GM12878 (cell line): ENCODE data around the gene ANTKMT. TPM values are rescaled to one million over a fixed set of nuclear protein-coding genes. Genes with fewer than 3 reads are reported as not detected.

ENCODE experiments used
- ATAC-seq: fragments of 200-7000 bp; cut with Tn5 transposase; 3 replicates; pipeline ENCODE4 v1.9.1; 2020; ENCODE audit warnings: mild to moderate bottlenecking, moderate library complexity
- BruUV-seq: library from RNA; stranded (reverse); fragments of 400-500 nt; replicated peaks from 2 replicates; lab custom pipeline; 2021; lab: Mats Ljungman, UMichigan
- CTCF ChIA-PET: fragments of 300-600 bp; sonication (Branson Sonifier 250); formaldehyde crosslinking; extraction: SDS; loops from one replicate; lab custom pipeline; 2021; ENCODE audit warnings: inconsistent platforms; lab: Yijun Ruan, JAX
- POLR2A ChIA-PET: fragments of 350-600 bp; formaldehyde crosslinking; extraction: SDS; loops from one replicate; lab custom pipeline; 2021; ENCODE audit warnings: inconsistent platforms; lab: Charles Lee
- RAD21 ChIA-PET: fragments of 300-600 bp; sonication (Branson Sonifier 250); formaldehyde crosslinking; loops from one replicate; lab custom pipeline; 2023; ENCODE audit warnings: antibody characterized with exemption; ENCODE audit not compliant: unreplicated experiment; lab: Charles Lee
- SMC1A ChIA-PET: fragments of 300-600 bp; sonication (Branson Sonifier 250); formaldehyde crosslinking; loops from one replicate; lab custom pipeline; 2023; ENCODE audit not compliant: unreplicated experiment, uncharacterized antibody; lab: Charles Lee
- DNase-seq: peaks from one replicate; pipeline ENCODE4 v3.0.0-alpha.2; 2011; ENCODE audit warnings: low read depth, low spot score
- FAIRE-seq: peaks from 3 replicates; lab custom pipeline; 2011; peaks lifted over from hg19 to GRCh38; lab: Jason Lieb, UNC
- H2AFZ ChIP-seq: 2 replicates; pipeline ENCODE4 v1.6.0; 2011; ENCODE audit warnings: low read depth, low read length, control low read depth; ENCODE audit not compliant: control insufficient read depth
- H3K27ac ChIP-seq: 2 replicates; pipeline ENCODE4 v1.5.1; 2011; ENCODE audit warnings: control low read depth; ENCODE audit not compliant: control insufficient read depth, insufficient read depth
- H3K27me3 ChIP-seq, 2 experiments: replicated peaks in 1 of 2; 2 replicates each; pipeline versions ENCODE4 v1.6.0 to v1.6.1; 2011; ENCODE audit warnings: low read length in 1 of 2; ENCODE audit not compliant: control insufficient read depth in 2 of 2, insufficient read depth in 2 of 2
- H3K36me3 ChIP-seq, 2 experiments: 2 replicates each; pipeline ENCODE4 v1.5.1; 2011; ENCODE audit warnings: low read length in 1 of 2; ENCODE audit not compliant: control insufficient read depth in 2 of 2, insufficient read depth in 2 of 2
- H3K4me1 ChIP-seq: 2 replicates; pipeline ENCODE4 v1.6.1; 2011; ENCODE audit warnings: mild to moderate bottlenecking, low read length, moderate library complexity, mixed read lengths; ENCODE audit not compliant: control insufficient read depth, insufficient read depth
- H3K4me2 ChIP-seq: 2 replicates; pipeline ENCODE4 v1.6.0; 2011; ENCODE audit warnings: control low read depth; ENCODE audit not compliant: control insufficient read depth, insufficient read depth
- H3K4me3 ChIP-seq: fragments of 200-600 bp; sonication (generic); 2 replicates; pipeline ENCODE4 v1.5.1; 2016
- H3K79me2 ChIP-seq: 2 replicates; pipeline ENCODE4 v1.6.0; 2011; ENCODE audit warnings: low read length; ENCODE audit not compliant: control insufficient read depth, insufficient read depth
- H3K9ac ChIP-seq: 2 replicates; pipeline ENCODE4 v1.8.0; 2011; ENCODE audit warnings: low read length, control low read depth, mixed read lengths; ENCODE audit not compliant: control insufficient read depth, insufficient read depth
- H3K9me3 ChIP-seq: replicated peaks from 3 replicates; pipeline ENCODE4 v1.5.1; 2011; ENCODE audit warnings: mild to moderate bottlenecking, low read length; ENCODE audit not compliant: control insufficient read depth, insufficient read depth
- H4K20me1 ChIP-seq: 2 replicates; pipeline ENCODE4 v1.6.0; 2011; ENCODE audit not compliant: control insufficient read depth, insufficient read depth
- MXI1 ChIP-seq: fragments of 150-350 bp; IDR thresholded peaks from 2 replicates; pipeline ENCODE4 v1.6.1; 2011; ENCODE audit warnings: low read depth, mild to moderate bottlenecking, inconsistent platforms, low read length, improper control_type of control experiment
- WGBS: methylation state at CpG from one replicate; pipeline ENCODE4 v1.1.6; 2016; ENCODE audit warnings: low lambda C conversion rate; ENCODE audit not compliant: insufficient replicate concordance, insufficient coverage; ENCODE audit errors: missing lambda C conversion rate; 5-methylcytosine and 5-hydroxymethylcytosine counted together
- in situ Hi-C: fragments of 300-500 bp; cut with MboI; formaldehyde crosslinking; loops from 9 replicates; pipeline ENCODE4 v1.14.3; 2018; ENCODE audit warnings: mixed read lengths
- intact Hi-C: fragments of 100-400 bp; cut with micrococcal nuclease; formaldehyde crosslinking; loops from one replicate; pipeline ENCODE4 v1.14.2; 2022; ENCODE audit not compliant: unreplicated experiment
- polyA plus RNA-seq, 11 experiments: library from polyadenylated mRNA; depleted of rRNA in 4 of 11; unstranded in 6 of 11; stranded (reverse) in 5 of 11; fragments of >200 nt; fragmentation: Nextera tagmentation in 4 of 11; fragmentation: Illumina TruSeq in 1 of 11; extraction: Ambion mirVana in 4 of 11; extraction: Trizol in 1 of 11; gene quantifications; 1 replicate in 1 of 11; 2 replicates in 10 of 11; pipeline versions ENCODE4 v1.2.1 to v1.2.3, GENCODE V29; 2011 to 2016; ENCODE audit warnings: inconsistent platforms in 2 of 11, missing spikeins in 2 of 11, low read depth in 1 of 11
- total RNA-seq, 4 experiments: library from RNA; depleted of rRNA in 3 of 4; stranded (reverse); fragments of >200 nt in 3 of 4; fragmentation: Illumina TruSeq in 1 of 4; extraction: Trizol in 1 of 4; gene quantifications; 2 replicates each; pipeline versions ENCODE4 v1.2.1 to v1.2.3, GENCODE V29; 2013 to 2021
- TF ChIP-seq, protein P1 (sequence below): fragments of 450-650 bp; IDR thresholded peaks from 2 replicates; pipeline ENCODE4 v1.6.1; 2014; ENCODE audit warnings: mild to moderate bottlenecking

Gene ANTKMT
- total and polyA plus RNA-seq, 10 of the 15 experiments (the other 5 are each of a cell fraction or from before 2014, with no cell fraction given), result 0.58 to 60.5 (median 25.8) TPM

DNA sequence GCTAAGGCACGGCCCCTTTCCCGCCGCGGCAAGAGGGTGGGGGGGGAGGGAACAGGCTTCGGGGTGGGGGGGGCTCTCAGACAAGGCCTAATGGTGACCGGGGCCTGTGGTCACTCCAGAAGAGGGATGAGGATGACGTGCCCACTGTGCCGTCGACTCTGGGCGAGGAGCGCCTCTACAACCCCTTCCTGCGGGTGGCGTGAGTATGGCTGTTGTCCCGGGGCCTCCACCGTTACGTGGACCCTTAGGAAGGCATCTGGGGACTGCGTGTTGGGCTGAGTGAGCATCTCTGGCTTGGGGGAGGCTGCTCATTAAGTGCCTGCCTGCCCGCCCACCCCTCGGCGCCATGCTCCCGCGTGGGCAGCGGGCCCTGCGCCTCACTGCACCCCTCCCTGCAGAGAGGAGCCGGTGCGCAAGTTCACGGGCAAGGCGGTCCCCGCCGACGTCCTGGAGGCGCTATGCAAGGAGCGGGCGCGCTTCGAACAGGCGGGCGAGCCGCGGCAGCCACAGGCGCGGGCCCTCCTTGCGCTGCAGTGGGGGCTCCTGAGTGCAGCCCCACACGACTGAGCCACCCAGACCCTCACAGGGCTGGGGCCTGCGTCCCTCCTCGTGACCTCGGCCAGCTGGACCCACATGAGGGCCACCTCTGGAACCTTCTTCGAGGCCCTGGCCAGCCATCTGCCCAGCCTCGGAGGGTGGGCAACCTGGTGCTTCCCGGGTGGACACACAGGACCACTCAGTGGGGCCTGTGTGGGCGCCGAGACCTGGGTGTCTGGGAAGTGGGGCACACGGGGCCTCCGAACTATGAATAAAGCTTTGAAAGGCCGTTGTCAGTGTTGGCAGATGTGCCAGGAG, 8.2 kb downstream of the ANTKMT start:
- Histone ChIP-seq H3K4me1 (peaks cover 11% of the 10 kb centered on the region), H3K36me3 (peaks cover 2 to 3% of the 10 kb centered on the region in 2 experiments; a peak in 3 of 4 replicates), H3K4me2 (peak overlapping the region; percentile 90; the same call in 1 of the 2 replicates), H3K79me2 (no peaks in the 10 kb centered on the region; the same call in 1 of the 2 replicates), H4K20me1 (no peaks in the 10 kb centered on the region), H3K27ac (no peak overlapping the region), H3K4me3 (no peak overlapping the region), H3K27me3 (no peaks in the 10 kb centered on the region), H3K9me3 (no peaks in the 10 kb centered on the region), H3K9ac (no peak overlapping the region), H2AFZ (no peak overlapping the region)
- DNase-seq (no peak), ATAC-seq (no peak), FAIRE-seq (no peak)
- WGBS, result 69% methylated on average over 51 of the region's 55 CpGs
- CTCF ChIA-PET, result interaction anchor here (0.7 to 1.4 kb wide), 2 partner anchors 9 to 12 kb away, joined by 4 to 6 read pairs; partner anchors contain the start of gene CIAO3
- SMC1A ChIA-PET, result no interaction called here
- in situ Hi-C loops, result no loop called here
- intact Hi-C loops, result no loop called here
- RAD21 ChIA-PET, result interaction anchor here (1.5 kb wide), 1 partner anchor 17 kb away, joined by 4 read pairs; no protein-coding TSS in a partner anchor
- BruUV-seq, result TSS peak; percentile 61
- no peak for TF ChIP-seq MXI1
- TF ChIP-seq, protein P1, sequence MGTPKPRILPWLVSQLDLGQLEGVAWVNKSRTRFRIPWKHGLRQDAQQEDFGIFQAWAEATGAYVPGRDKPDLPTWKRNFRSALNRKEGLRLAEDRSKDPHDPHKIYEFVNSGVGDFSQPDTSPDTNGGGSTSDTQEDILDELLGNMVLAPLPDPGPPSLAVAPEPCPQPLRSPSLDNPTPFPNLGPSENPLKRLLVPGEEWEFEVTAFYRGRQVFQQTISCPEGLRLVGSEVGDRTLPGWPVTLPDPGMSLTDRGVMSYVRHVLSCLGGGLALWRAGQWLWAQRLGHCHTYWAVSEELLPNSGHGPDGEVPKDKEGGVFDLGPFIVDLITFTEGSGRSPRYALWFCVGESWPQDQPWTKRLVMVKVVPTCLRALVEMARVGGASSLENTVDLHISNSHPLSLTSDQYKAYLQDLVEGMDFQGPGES, result no peak
- POLR2A ChIA-PET, result interaction anchor here (1.4 to 6.3 kb wide), 2 partner anchors 8 to 9 kb away, joined by 6 to 60 read pairs; partner anchors contain the start of genes ANTKMT and CIAO3
